Fibroblast of lung (primary cell): ENCODE measurements around the gene ZNF862. TPM values are rescaled to one million over a fixed set of nuclear protein-coding genes. Genes with fewer than 3 reads are reported as not detected.

Experiments used
- DNase-seq, 2 donors: peaks; one replicate each; pipeline versions ENCODE4 v3.0.0 to v3.0.0-alpha.2; 2010; ENCODE audit warnings: low read depth in 2 of 2
- H2AFZ ChIP-seq: 2 replicates; pipeline ENCODE4 v1.5.1; 2012; ENCODE audit warnings: low read length, control low read depth, inconsistent platforms
- H3K27ac ChIP-seq: 2 replicates; pipeline ENCODE4 v1.5.1; 2011; ENCODE audit warnings: low read length, control low read depth; ENCODE audit not compliant: insufficient read depth
- H3K27me3 ChIP-seq: 2 replicates; pipeline ENCODE4 v1.5.1; 2011; ENCODE audit warnings: mild to moderate bottlenecking, low read length; ENCODE audit not compliant: control insufficient read depth, insufficient read depth
- H3K36me3 ChIP-seq: 2 replicates; pipeline ENCODE4 v1.5.1; 2011; ENCODE audit warnings: low read length; ENCODE audit not compliant: control insufficient read depth, insufficient read depth
- H3K4me1 ChIP-seq: 2 replicates; pipeline ENCODE4 v1.5.1; 2011; ENCODE audit warnings: low read length; ENCODE audit not compliant: control insufficient read depth, insufficient read depth; ENCODE audit errors: extremely low read depth
- H3K4me2 ChIP-seq: 2 replicates; pipeline ENCODE4 v1.5.1; 2011; ENCODE audit warnings: low read length, control low read depth; ENCODE audit not compliant: insufficient read depth; ENCODE audit errors: extremely low read depth
- H3K4me3 ChIP-seq, 4 experiments: fragments of 200-600 bp in 1 of 4; sonication (generic) in 1 of 4; replicated peaks in 1 of 4; 2 replicates each; pipeline ENCODE4 v1.5.1; 2011 to 2016; ENCODE audit warnings: low read length in 4 of 4, low read depth in 3 of 4, mild to moderate bottlenecking in 3 of 4, control low read depth in 2 of 4, inconsistent platforms in 1 of 4, mixed read lengths in 1 of 4; ENCODE audit not compliant: insufficient read depth in 1 of 4; ENCODE audit errors: control extremely low read depth in 1 of 4
- H3K79me2 ChIP-seq: 2 replicates; pipeline ENCODE4 v1.5.1; 2012; ENCODE audit warnings: mild to moderate bottlenecking, low read length, inconsistent platforms; ENCODE audit not compliant: control insufficient read depth, insufficient read depth
- H3K9ac ChIP-seq: 2 replicates; pipeline ENCODE4 v1.5.1; 2011; ENCODE audit warnings: mild to moderate bottlenecking, low read length, control low read depth; ENCODE audit not compliant: insufficient read depth
- H3K9me3 ChIP-seq: 2 replicates; pipeline ENCODE4 v1.5.1; 2012; ENCODE audit warnings: low read depth, low read length; ENCODE audit not compliant: control insufficient read depth, insufficient read depth
- H4K20me1 ChIP-seq: 2 replicates; pipeline ENCODE4 v1.5.1; 2011; ENCODE audit warnings: low read length; ENCODE audit not compliant: control insufficient read depth, insufficient read depth; ENCODE audit errors: extremely low read depth
- CTCF ChIP-seq, 2 donors: IDR thresholded peaks in 1 of 2; conservative IDR thresholded peaks in 1 of 2; 1 replicate in 1 of 2; 2 replicates in 1 of 2; pipeline ENCODE4 v1.5.1; 2011 to 2012; ENCODE audit warnings: low read length in 2 of 2, control low read depth in 1 of 2, inconsistent platforms in 1 of 2, low read depth in 1 of 2, mild to moderate bottlenecking in 1 of 2
- EZH2 ChIP-seq: IDR thresholded peaks from 2 replicates; pipeline ENCODE4 v1.5.1; 2012; ENCODE audit warnings: low read length, control low read depth, mild to moderate bottlenecking; ENCODE audit errors: missing control alignments
- polyA plus RNA-seq, 2 donors: library from polyadenylated mRNA; depleted of rRNA in 1 of 2; stranded (reverse) in 1 of 2; unstranded in 1 of 2; fragments of >200 nt; gene quantifications; 2 replicates each; pipeline ENCODE4 v1.2.1, GENCODE V29; 2011 to 2012; ENCODE audit warnings: missing spikeins in 1 of 2
- total RNA-seq: library from RNA; depleted of rRNA; stranded (reverse); fragments of >200 nt; gene quantifications from 2 replicates; pipeline ENCODE4 v1.2.1, GENCODE V29; 2014

ZNF862 gene
- total and polyA plus RNA-seq, 2 donors (not counting 1 experiment from before 2014, with no cell fraction given), result 4.7 to 10.9 TPM

GRCh38 chr7:149814494-149814893 lies 23.7 kb upstream of the ZNF862 start:
- TF ChIP-seq EZH2 (no peak), CTCF (conservative IDR thresholded peaks at IDR 0.05 in 1 of 2, IDR thresholded peaks at IDR 0.05 in 1 of 2; ENCODE audit: low read depth in 1 of 2, low read length in 2 of 2) (no peak)
- H3K9me3 ChIP-seq, result no peaks in the 10 kb centered on the region
- H3K27ac ChIP-seq, result no peak overlapping the region
- no peaks in the 10 kb centered on the region for H3K79me2 ChIP-seq
- H3K9ac ChIP-seq, result no peak overlapping the region
- H3K4me2 ChIP-seq, result no peak overlapping the region
- H3K27me3 ChIP-seq, result no peaks in the 10 kb centered on the region
- H2AFZ ChIP-seq, result no peak overlapping the region
- no peaks in the 10 kb centered on the region for H3K4me1 ChIP-seq
- no peaks in the 10 kb centered on the region for H3K36me3 ChIP-seq
- no peak overlapping the region for H3K4me3 ChIP-seq
- DNase-seq, result no peak
- no peaks in the 10 kb centered on the region for H4K20me1 ChIP-seq

GRCh38 chr7:149815121-149815520 lies 23.1 kb upstream of the ZNF862 start:
- Histone ChIP-seq H3K79me2 (no peaks in the 10 kb centered on the region), H3K27me3 (no peaks in the 10 kb centered on the region), H3K9me3 (no peaks in the 10 kb centered on the region), H3K9ac (no peak overlapping the region), H2AFZ (no peak overlapping the region), H3K4me3 (no peak overlapping the region), H3K36me3 (no peaks in the 10 kb centered on the region), H3K4me1 (no peaks in the 10 kb centered on the region), H3K4me2 (no peak overlapping the region), H4K20me1 (no peaks in the 10 kb centered on the region), H3K27ac (no peak overlapping the region)
- TF ChIP-seq CTCF (conservative IDR thresholded peaks at IDR 0.05 in 1 of 2, IDR thresholded peaks at IDR 0.05 in 1 of 2; ENCODE audit: low read depth in 1 of 2, low read length in 2 of 2), result no peak
- TF ChIP-seq EZH2, result no peak
- no peak for DNase-seq

GRCh38 chr7:149815661-149816266 lies 22.4 kb upstream of the ZNF862 start:
- Histone ChIP-seq H3K4me1 (no peaks in the 10 kb centered on the region), H3K4me2 (no peak overlapping the region), H3K79me2 (no peaks in the 10 kb centered on the region), H3K4me3 (no peak overlapping the region), H3K9ac (no peak overlapping the region), H3K36me3 (no peaks in the 10 kb centered on the region), H2AFZ (no peak overlapping the region), H3K27me3 (no peaks in the 10 kb centered on the region), H3K27ac (no peak overlapping the region), H3K9me3 (no peaks in the 10 kb centered on the region), H4K20me1 (no peaks in the 10 kb centered on the region)
- TF ChIP-seq CTCF (conservative IDR thresholded peaks at IDR 0.05 in 1 of 2, IDR thresholded peaks at IDR 0.05 in 1 of 2; ENCODE audit: low read depth in 1 of 2, low read length in 2 of 2), result no peak
- TF ChIP-seq EZH2, result no peak
- DNase-seq, result no peak
